GM18505 (cell line): ENCODE results near the gene RPL27.

ENCODE experiments used
- ATAC-seq: cut with Tn5 transposase; IDR thresholded peaks from one replicate; pipeline ENCODE4 v1.9.1; 2021; ENCODE audit not compliant: unreplicated experiment
- POLR2A ChIP-seq: IDR thresholded peaks from 4 replicates; pipeline ENCODE4 v1.6.1; 2011; ENCODE audit warnings: borderline replicate concordance; ENCODE audit not compliant: insufficient read depth, insufficient read length; ENCODE audit errors: extremely low read depth

RPL27 gene

DNA sequence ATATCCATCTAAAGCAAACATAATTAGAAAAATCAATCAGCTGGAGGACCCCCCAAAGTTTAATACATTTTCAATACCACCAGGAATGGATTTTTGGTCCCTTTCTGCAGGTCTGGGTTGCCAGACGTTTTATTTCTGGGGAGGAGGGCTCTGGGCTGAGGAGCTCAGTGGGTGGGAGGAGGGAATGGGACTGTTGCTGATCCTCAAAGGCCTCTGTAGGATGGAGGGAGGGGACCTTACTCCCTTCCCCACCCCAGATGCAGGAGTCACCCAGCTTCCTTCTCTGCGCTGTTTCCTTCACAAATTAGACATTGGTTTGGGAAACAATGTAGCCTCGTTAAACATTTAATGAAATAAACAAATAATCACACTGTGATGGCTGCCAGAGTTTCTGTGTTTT is 33.4 kb downstream of the RPL27 start:
- no peak for TF ChIP-seq POLR2A
- ATAC-seq, result no peak

DNA sequence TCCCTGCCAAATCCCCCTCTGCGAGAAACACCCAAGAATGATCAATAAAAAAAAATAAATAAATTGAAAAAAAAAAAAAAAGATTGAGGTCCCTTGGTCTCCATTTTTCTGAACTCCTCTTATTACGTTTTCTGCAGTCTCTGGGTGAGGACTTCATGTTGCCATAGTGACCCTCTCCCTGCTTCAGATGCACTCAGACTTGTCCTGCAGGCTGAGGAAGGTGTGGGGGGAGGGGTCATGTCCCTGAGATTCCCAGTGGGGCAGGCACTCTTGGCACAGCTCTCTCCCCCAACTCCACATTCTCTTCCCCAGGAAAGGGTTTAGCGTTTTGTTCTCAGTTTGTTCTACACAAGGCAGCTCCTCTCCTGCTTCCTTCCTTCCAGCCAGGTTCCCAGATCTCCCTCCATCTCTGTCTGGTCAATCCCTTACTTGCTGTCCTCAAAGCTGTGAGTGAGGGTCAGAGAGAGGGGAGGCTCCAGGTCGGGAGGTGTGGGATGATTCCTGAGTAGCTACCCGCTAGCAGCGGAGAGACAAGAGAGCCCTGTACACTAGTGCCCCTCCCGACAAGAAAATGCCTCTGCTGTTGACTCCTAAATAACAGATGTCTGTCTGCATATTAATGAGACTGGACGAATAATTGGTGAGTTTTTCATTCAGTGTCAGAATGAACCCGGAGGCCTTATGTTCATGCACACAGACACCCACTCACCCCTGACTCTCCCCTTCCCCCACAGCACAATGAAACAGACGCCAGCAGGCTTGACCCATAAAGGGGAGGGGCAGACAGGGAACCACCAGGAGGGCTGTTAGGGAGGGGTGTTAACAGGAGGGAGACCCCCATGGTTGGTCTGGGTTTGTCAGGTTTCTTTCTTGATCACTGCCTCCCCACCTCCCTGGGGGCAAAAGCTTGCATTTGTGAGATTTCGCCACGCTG is 36.0 kb downstream of the RPL27 start:
- TF ChIP-seq POLR2A, result no peak
- no peak for ATAC-seq

DNA sequence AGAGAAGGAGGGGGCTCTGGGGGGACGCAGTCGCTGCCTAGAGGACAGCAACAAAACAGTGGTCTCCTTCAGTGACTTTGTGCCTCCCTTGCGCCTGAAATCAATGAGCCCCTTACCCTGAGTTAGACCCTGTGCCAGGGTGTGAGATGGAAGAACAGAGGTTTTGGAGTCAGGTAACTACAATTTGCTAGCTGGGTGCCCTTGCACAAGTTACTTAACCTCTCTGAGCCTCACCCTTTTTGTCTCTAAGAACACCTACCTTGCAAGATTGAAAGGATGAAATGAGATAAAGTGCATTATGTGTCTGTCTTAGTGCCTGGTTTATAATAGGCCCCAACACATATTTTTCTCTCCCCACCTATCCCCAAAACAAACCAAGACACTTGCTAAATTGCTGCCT is 36.7 kb downstream of the RPL27 start:
- TF ChIP-seq POLR2A, result no peak
- ATAC-seq, result no peak

DNA sequence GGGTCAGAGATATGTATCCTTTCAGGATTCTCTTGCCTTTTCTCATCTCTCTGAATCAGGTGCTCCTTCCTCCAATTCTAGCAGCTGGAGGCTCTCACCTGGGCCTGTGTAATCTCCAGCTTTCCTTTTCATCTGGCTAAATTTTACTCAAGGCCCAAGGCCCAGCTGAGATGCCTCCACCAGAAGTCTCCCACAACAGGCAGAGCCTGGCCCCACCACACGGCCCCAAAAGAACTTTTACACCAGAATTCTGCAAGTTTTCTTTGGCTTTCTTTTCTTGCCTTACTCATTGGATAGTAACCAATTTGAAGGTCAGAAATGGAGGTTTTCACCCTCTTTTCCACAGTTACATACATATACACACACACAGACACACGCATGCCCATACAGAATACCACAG is 41.4 kb downstream of the RPL27 start:
- no peak for ATAC-seq
- TF ChIP-seq POLR2A, result no peak

DNA sequence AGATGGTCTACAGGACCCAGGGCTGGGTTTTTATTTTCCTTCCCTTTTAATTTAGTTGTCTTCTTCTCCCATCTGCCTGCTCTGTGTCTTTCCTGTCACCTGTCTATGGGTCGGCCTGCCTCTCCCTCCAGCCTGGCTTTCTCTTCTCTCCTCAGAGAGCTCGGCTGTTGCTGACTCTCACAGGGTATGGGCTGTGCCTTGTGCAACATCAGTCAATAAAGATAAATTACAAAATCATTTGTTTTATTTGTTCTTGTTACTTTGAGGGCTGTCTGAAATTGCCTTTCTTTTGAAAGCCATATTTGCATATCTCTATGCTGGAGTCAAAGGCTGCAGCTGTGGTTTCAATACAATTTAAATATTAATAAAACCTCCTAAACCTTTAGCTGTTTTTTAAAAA is 42.4 kb downstream of the RPL27 start:
- no peak for TF ChIP-seq POLR2A
- no peak for ATAC-seq

DNA sequence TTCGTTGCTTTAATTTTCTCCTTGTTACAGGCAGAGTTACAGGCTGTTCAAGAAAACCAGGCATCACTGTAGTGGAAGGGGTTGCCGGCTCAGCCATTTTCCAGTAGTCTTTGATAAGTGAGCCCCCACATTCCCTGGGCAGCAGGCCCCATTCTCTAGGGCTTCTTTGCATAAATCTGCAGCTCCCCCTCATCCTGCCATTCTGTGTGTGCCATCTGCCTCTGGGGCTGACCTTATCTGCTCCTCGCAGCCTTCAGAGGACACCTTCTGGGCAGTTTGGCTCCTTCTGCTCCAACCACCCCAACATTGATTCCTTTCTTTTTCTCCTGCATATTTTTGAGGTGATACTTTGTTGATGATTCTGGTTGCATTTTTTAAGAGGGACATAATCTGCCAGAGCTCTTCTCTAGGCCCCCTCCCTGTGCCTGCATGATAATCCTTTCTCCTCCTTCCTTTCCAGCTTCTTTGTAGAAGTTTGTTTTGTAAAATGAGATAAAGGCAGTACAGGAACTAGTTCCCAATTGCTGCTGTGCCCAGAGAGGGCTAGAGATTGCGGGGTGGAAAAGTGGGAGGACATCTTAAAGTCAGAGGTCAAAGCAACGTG is 43.9 kb downstream of the RPL27 start:
- no peak for TF ChIP-seq POLR2A
- no peak for ATAC-seq

DNA sequence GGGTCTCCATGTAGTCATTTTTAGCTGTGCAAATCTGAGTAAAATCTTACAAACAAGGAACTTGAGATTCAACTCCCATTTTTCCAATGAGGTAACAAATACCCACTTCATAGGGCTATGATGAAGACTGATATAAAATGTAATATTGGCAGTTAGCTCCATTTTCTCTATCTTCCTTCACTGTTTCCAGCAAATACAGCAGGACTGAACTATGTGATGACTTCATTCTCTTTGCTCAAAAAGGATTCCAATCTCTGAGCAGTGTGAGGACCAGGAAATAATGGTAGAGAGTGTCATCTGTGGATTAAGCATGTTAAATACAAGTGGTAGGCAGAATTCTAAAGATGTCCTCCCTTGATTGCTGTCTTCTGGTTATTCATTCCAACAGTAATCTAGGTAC is 45.1 kb downstream of the RPL27 start:
- no peak for TF ChIP-seq POLR2A
- no peak for ATAC-seq

DNA sequence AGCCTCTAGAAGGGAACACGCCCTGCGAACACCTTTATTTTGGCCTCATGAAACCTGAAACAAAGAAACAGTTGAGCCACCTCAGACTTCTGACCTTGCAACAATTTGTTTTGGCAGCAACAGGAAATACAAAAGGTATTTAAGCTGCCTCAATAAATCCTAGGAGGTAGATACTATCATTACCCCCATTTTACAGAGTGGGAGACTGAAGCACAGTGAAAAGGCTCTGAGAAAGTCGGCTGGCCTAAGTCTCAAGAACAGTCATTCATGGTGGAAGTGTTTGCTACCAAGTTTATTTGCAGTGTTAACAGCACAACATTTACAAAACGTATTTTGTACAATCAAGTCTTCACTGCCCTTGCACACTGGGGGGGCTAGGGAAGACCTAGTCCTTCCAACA is 45.8 kb downstream of the RPL27 start:
- no peak for TF ChIP-seq POLR2A
- no peak for ATAC-seq

DNA sequence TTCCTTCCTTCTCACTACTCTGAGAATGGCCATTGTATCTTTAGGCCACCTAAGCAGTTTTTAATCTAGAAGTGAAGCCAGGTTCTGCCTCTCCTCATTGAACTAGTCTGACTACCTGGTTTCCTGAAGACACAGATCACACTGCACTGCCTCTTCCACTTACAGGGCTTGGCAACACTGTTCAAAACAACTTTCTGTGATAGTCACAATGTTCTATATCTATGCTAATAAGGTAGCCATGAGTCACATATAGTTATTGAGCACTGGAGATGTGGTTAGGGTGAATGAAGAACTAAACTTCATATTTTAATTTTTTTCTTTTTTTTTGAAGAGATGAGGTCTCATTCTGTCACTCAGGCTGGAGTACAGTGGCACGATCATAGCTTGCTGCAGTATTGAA is 53.8 kb downstream of the RPL27 start:
- no peak for TF ChIP-seq POLR2A
- ATAC-seq, result no peak
